ENCODE data around the gene LDHB.
"Not testable (repeated sequence)": the region's sequence is repeated elsewhere in the genome, so short reads cannot be mapped to it uniquely, and the experiment has no call there.

Gene LDHB

DNA sequence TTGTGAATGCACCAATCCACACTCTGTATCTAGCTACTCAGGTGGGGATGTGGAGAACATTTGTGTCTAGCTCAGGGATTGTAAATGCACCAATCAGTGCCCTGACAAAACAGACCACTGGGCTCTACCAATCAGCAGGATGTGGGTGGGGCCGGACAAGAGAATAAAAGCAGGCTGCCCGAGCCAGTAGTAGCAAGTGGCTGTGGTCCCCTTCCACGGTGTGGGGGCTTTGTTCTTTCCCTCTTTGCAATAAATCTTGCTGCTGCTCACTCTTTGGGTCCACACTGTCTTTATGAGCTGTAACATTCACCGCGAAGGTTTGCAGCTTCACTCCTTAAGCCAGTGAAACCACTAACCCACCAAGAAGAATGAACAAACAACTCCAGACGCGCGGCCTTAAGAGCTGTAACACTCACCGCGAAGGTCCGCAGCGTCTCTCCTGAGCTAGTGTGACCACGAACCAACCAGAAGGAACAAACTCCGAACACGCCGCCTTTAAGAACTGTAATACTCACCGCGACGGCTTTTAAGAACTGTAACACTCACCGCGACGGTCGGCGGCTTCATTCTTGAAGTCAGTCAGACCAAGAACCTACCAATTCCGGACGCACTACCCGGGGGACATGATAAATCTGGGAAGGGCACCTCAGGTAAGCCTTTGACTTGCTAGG lies 4.6 kb upstream of the LDHB start:
- Histone ChIP-seq H3K36me3 (ENCODE audit: low read length) (no peaks in the 10 kb centered on the region), H3K27ac (ENCODE audit: low read depth, low read length) (no peak overlapping the region), H3K4me3 (ENCODE audit: insufficient read depth, low read length, poor library complexity, severe bottlenecking) (no peak overlapping the region)

DNA sequence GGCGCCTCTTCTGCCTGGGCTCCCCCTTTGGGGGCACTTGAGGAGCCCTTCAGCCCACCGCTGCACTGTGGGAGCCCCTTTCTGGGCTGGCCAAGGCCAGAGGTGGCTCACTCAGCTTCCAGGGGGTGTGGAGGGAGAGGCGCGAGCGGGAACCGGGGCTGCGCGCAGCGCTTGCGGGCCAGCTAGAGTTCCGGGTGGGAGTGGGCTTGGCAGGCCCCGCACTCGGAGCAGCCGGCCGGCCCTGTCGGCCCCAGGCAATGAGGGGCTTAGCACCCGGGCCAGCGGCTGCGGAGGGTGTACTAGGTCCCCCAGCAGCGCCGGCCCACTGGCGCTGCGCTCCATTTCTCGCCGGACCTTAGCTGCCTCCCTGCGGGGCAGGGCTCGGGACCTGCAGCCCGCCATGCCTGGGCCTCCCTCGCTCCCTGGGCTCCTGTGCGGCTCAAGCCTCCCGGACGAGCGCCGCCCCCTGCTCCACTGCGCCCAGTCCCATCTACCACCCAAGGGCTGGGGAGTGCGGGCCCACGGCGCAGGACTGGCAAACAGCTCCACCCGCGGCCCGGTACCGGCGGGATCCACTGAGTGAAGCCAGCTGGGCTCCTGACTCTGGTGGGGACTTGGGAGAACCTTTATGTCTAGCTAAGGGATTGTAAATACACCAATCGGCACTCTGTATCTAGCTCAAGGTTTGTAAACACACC lies 3.9 kb upstream of the LDHB start:
- H2AFZ ChIP-seq (ENCODE audit: low read depth, low read length, severe bottlenecking); H4K20me1 ChIP-seq (ENCODE audit: low read depth, low read length); H3K9me2 ChIP-seq (replicated peaks; ENCODE audit: insufficient read depth, low read length); H3K9ac ChIP-seq (ENCODE audit: low read length); H3K4me2 ChIP-seq (ENCODE audit: low read depth, low read length, poor library complexity, severe bottlenecking); H3K27me3 ChIP-seq (ENCODE audit: low read length); H3K9me3 ChIP-seq (ENCODE audit: insufficient read depth, low read length); H3K4me3 ChIP-seq (ENCODE audit: insufficient read depth, low read length, poor library complexity, severe bottlenecking); H3K27ac ChIP-seq (ENCODE audit: low read depth, low read length); H3F3A ChIP-seq (ENCODE audit: insufficient read depth); H3K36me3 ChIP-seq (ENCODE audit: low read length): not testable (repeated sequence)
- peaks cover 11% of the 10 kb centered on the region for H3K79me2 ChIP-seq (ENCODE audit: insufficient read depth, low read length)

More for the DNA sequence above, 4.6 kb upstream of the LDHB start:
- H3K9ac ChIP-seq (ENCODE audit: low read length): no peak overlapping the region
- no peak for TF ChIP-seq EZH2phosphoT487 (conservative IDR thresholded peaks at IDR 0.05; ENCODE audit: low read length)
- H3K79me2 ChIP-seq (ENCODE audit: insufficient read depth, low read length): peaks cover 4% of the 10 kb centered on the region
- H2AFZ ChIP-seq (ENCODE audit: low read depth, low read length, severe bottlenecking): no peak overlapping the region
- no peaks in the 10 kb centered on the region for H3K9me3 ChIP-seq (ENCODE audit: insufficient read depth, low read length)
- no peak overlapping the region for H3K4me2 ChIP-seq (ENCODE audit: low read depth, low read length, poor library complexity, severe bottlenecking)
- H3F3A ChIP-seq (ENCODE audit: insufficient read depth): no peaks in the 10 kb centered on the region
- no peaks in the 10 kb centered on the region; the same call in 1 of the 2 replicates for H3K27me3 ChIP-seq (ENCODE audit: low read length)
- H4K20me1 ChIP-seq (ENCODE audit: low read depth, low read length): no peaks in the 10 kb centered on the region
- no peaks in the 10 kb centered on the region for H3K9me2 ChIP-seq (replicated peaks; ENCODE audit: insufficient read depth, low read length)

DNA sequence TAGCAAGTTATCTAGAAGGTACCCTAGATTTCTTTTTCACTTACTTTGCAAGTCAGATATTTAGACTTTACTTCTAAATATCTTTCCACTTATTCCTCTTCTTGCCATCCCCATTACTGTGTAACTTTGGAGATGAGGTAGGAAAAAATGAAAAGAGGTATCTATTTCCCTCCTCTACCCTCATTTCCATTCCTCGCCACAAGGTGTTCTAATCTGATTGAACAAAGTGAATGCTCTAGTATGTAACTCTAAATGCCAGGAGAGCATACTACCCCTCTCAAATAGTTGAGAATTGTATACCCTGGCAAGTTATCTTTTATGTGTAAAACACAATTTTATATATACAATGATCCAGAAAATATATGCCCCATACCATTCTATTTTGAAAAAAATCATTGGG lies 1.7 kb upstream of the LDHB start:
- H3K9ac ChIP-seq (ENCODE audit: low read length): no peak overlapping the region
- TF ChIP-seq, protein P1, sequence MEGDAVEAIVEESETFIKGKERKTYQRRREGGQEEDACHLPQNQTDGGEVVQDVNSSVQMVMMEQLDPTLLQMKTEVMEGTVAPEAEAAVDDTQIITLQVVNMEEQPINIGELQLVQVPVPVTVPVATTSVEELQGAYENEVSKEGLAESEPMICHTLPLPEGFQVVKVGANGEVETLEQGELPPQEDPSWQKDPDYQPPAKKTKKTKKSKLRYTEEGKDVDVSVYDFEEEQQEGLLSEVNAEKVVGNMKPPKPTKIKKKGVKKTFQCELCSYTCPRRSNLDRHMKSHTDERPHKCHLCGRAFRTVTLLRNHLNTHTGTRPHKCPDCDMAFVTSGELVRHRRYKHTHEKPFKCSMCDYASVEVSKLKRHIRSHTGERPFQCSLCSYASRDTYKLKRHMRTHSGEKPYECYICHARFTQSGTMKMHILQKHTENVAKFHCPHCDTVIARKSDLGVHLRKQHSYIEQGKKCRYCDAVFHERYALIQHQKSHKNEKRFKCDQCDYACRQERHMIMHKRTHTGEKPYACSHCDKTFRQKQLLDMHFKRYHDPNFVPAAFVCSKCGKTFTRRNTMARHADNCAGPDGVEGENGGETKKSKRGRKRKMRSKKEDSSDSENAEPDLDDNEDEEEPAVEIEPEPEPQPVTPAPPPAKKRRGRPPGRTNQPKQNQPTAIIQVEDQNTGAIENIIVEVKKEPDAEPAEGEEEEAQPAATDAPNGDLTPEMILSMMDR (IDR thresholded peaks at IDR 0.05; ENCODE audit: insufficient read depth, low read length, poor library complexity, severe bottlenecking): no peak
- no peak for TF ChIP-seq EZH2phosphoT487 (conservative IDR thresholded peaks at IDR 0.05; ENCODE audit: low read length)
- no peak overlapping the region for H2AFZ ChIP-seq (ENCODE audit: low read depth, low read length, severe bottlenecking)
- no peak overlapping the region for H3K4me2 ChIP-seq (ENCODE audit: low read depth, low read length, poor library complexity, severe bottlenecking)
- no peak overlapping the region for H3K4me3 ChIP-seq (ENCODE audit: insufficient read depth, low read length, poor library complexity, severe bottlenecking)
- H3K27ac ChIP-seq (ENCODE audit: low read depth, low read length): no peak overlapping the region
- H4K20me1 ChIP-seq (ENCODE audit: low read depth, low read length): peaks cover 18% of the 10 kb centered on the region
- H3K79me2 ChIP-seq (ENCODE audit: insufficient read depth, low read length): peaks cover 32% of the 10 kb centered on the region
- H3F3A ChIP-seq (ENCODE audit: insufficient read depth): no peaks in the 10 kb centered on the region
- H3K36me3 ChIP-seq (ENCODE audit: low read length): peaks cover 9% of the 10 kb centered on the region
- H3K9me2 ChIP-seq (replicated peaks; ENCODE audit: insufficient read depth, low read length): no peaks in the 10 kb centered on the region
- H3K27me3 ChIP-seq (ENCODE audit: low read length): no peaks in the 10 kb centered on the region
- no peaks in the 10 kb centered on the region for H3K9me3 ChIP-seq (ENCODE audit: insufficient read depth, low read length)

DNA sequence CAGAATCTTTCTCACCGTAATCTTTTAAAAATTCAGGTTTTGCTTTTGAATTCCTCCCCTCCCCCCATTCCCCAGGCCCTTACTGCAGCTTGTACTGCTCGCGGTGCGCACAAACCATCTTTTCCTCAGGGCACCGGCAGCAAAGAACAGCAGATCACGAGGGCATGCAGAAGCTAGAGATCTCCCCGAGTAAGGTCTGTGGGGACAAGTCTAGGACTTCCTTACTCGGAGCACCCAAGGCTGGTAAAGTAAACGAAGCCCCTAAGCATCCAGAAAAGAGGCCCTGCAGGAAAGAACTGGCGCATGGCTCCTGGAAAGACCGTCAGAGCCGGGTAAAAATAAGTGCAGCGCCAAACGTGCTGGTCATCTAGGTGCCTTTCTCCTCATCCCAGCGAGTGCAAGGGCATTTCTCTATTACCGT lies 727 bp downstream of the LDHB start:
- Histone ChIP-seq H3K27ac (ENCODE audit: low read depth, low read length) (peak overlapping the region; percentile 88), H3K9ac (ENCODE audit: low read length) (peak overlapping the region; percentile 92), H3K4me2 (ENCODE audit: low read depth, low read length, poor library complexity, severe bottlenecking) (peak overlapping the region; percentile 85), H3K27me3 (ENCODE audit: low read length) (no peaks in the 10 kb centered on the region), H3K9me2 (replicated peaks; ENCODE audit: insufficient read depth, low read length) (no peaks in the 10 kb centered on the region), H3K4me3 (ENCODE audit: insufficient read depth, low read length, poor library complexity, severe bottlenecking) (peak overlapping the region; percentile 98), H3K9me3 (ENCODE audit: insufficient read depth, low read length) (no peaks in the 10 kb centered on the region), H3F3A (ENCODE audit: insufficient read depth) (no peaks in the 10 kb centered on the region), H2AFZ (ENCODE audit: low read depth, low read length, severe bottlenecking) (peak overlapping the region; percentile 5), H3K79me2 (ENCODE audit: insufficient read depth, low read length) (peaks cover 55% of the 10 kb centered on the region), H4K20me1 (ENCODE audit: low read depth, low read length) (peaks cover 31% of the 10 kb centered on the region), H3K36me3 (ENCODE audit: low read length) (peaks cover 31% of the 10 kb centered on the region)
- TF ChIP-seq, protein P1 (IDR thresholded peaks at IDR 0.05; ENCODE audit: insufficient read depth, low read length, poor library complexity, severe bottlenecking): no peak
- TF ChIP-seq EZH2phosphoT487 (conservative IDR thresholded peaks at IDR 0.05; ENCODE audit: low read length): no peak

Measured in SU-DHL-6 (cell line).